H1 (cell line): Measurements from ENCODE around the gene ST8SIA2. TPM values are rescaled to one million over a fixed set of nuclear protein-coding genes. Genes with fewer than 3 reads are reported as not detected.
A peak's percentile ranks its signal among the peaks of the same experiment; 100 is the strongest.

Source experiments
- CTCF ChIA-PET: fragments of 300-600 bp; sonication (Branson Sonifier 250); formaldehyde crosslinking; loops from one replicate; lab custom pipeline; 2021; ENCODE audit not compliant: partially characterized antibody; lab: Charles Lee
- POLR2A ChIA-PET: fragments of 300-600 bp; sonication (Branson Sonifier 250); formaldehyde crosslinking; loops from one replicate; lab custom pipeline; 2021; ENCODE audit warnings: inconsistent platforms; ENCODE audit not compliant: partially characterized antibody; lab: Charles Lee
- DNase-seq, 2 experiments: peaks; one replicate each; pipeline versions ENCODE4 v3.0.0 to v3.0.0-alpha.2; 2010 to 2022; ENCODE audit warnings: low spot score in 2 of 2, low read depth in 1 of 2, mixed read lengths in 1 of 2
- FAIRE-seq: peaks from 2 replicates; lab custom pipeline; 2011; peaks lifted over from hg19 to GRCh38; lab: Jason Lieb, UNC
- H2AFZ ChIP-seq: 2 replicates; pipeline ENCODE4 v1.8.1; 2012; ENCODE audit warnings: low read length, inconsistent platforms
- H2AK5ac ChIP-seq: 2 replicates; pipeline ENCODE4 v1.6.1; 2013; ENCODE audit warnings: low read depth, low read length
- H2BK120ac ChIP-seq: replicated peaks from 2 replicates; pipeline ENCODE3; 2013; ENCODE audit warnings: low read depth, low read length, inconsistent platforms
- H2BK12ac ChIP-seq: 2 replicates; pipeline ENCODE4 v1.6.1; 2013; ENCODE audit warnings: low read depth, low read length
- H2BK15ac ChIP-seq: 2 replicates; pipeline ENCODE4 v1.6.1; 2013; ENCODE audit warnings: low read length
- H2BK20ac ChIP-seq: 2 replicates; pipeline ENCODE4 v1.6.1; 2013; ENCODE audit warnings: low read length
- H2BK5ac ChIP-seq: 2 replicates; pipeline ENCODE4 v1.6.1; 2013; ENCODE audit warnings: low read depth, low read length
- H3K14ac ChIP-seq: 2 replicates; pipeline ENCODE4 v1.6.1; 2013; ENCODE audit warnings: inconsistent platforms; ENCODE audit not compliant: insufficient read length
- H3K18ac ChIP-seq: 2 replicates; pipeline ENCODE4 v1.6.1; 2013; ENCODE audit warnings: low read length; ENCODE audit errors: extremely low read depth
- H3K23ac ChIP-seq: 2 replicates; pipeline ENCODE4 v1.6.1; 2013; ENCODE audit warnings: inconsistent platforms; ENCODE audit not compliant: insufficient read length
- H3K23me2 ChIP-seq: 2 replicates; pipeline ENCODE4 v1.6.1; 2013; ENCODE audit warnings: low read depth, low read length
- H3K27ac ChIP-seq: 2 replicates; pipeline ENCODE4 v1.6.1; 2011; ENCODE audit warnings: low read depth, low read length, inconsistent platforms
- H3K27me3 ChIP-seq, 4 experiments: replicated peaks in 1 of 4; 1 replicate in 1 of 4; 2 replicates in 3 of 4; pipeline versions ENCODE4 v1.6.1 to v1.8.1; 2011 to 2013; ENCODE audit warnings: low read length in 3 of 4, mild to moderate bottlenecking in 3 of 4, inconsistent platforms in 2 of 4, mixed read lengths in 2 of 4, moderate library complexity in 1 of 4; ENCODE audit not compliant: control insufficient read depth in 3 of 4, insufficient read depth in 3 of 4; ENCODE audit errors: extremely low read depth in 1 of 4
- H3K36me3 ChIP-seq, 4 experiments: 2 replicates each; pipeline versions ENCODE4 v1.6.1 to v1.8.1; 2011 to 2013; ENCODE audit warnings: mild to moderate bottlenecking in 4 of 4, low read length in 3 of 4, moderate library complexity in 2 of 4, control low read depth in 1 of 4, inconsistent platforms in 1 of 4; ENCODE audit not compliant: insufficient read depth in 4 of 4, control insufficient read depth in 2 of 4
- H3K4ac ChIP-seq: replicated peaks from 2 replicates; pipeline ENCODE3; 2013; ENCODE audit warnings: low read length, low read depth, mixed read lengths, inconsistent platforms; ENCODE audit not compliant: insufficient read length
- H3K4me1 ChIP-seq, 4 experiments: replicated peaks in 1 of 4; 1 replicate in 1 of 4; 2 replicates in 3 of 4; pipeline versions ENCODE4 v1.6.1 to v1.8.1; 2011 to 2013; ENCODE audit warnings: low read length in 3 of 4, inconsistent platforms in 2 of 4, mixed read lengths in 1 of 4; ENCODE audit not compliant: insufficient read depth in 4 of 4, control insufficient read depth in 3 of 4
- H3K4me2 ChIP-seq, 2 experiments: 2 replicates each; pipeline versions ENCODE4 v1.6.1 to v1.8.1; 2011 to 2013; ENCODE audit warnings: low read depth in 2 of 2, low read length in 2 of 2, control low read depth in 1 of 2, inconsistent platforms in 1 of 2, mild to moderate bottlenecking in 1 of 2; ENCODE audit not compliant: insufficient read depth in 1 of 2
- H3K4me3 ChIP-seq, 4 experiments: fragments of 200-600, 300-600 bp in 1 of 4; sonication (generic), shearing (Covaris generic), sonication (Bioruptor Twin) in 1 of 4; 2 replicates each; pipeline versions ENCODE4 v1.5.1 to v1.8.1; 2011 to 2016; ENCODE audit warnings: low read length in 4 of 4, low read depth in 3 of 4, control low read depth in 2 of 4, inconsistent platforms in 2 of 4, mild to moderate bottlenecking in 2 of 4, mixed read lengths in 1 of 4, moderate library complexity in 1 of 4; ENCODE audit not compliant: insufficient read depth in 2 of 4; ENCODE audit errors: extremely low read depth in 1 of 4
- H3K56ac ChIP-seq: replicated peaks from 2 replicates; pipeline ENCODE3; 2013; ENCODE audit warnings: low read depth, mild to moderate bottlenecking, mixed read lengths, low read length, inconsistent platforms; ENCODE audit not compliant: insufficient read length
- H3K79me1 ChIP-seq: 2 replicates; pipeline ENCODE4 v1.6.1; 2013; ENCODE audit warnings: low read depth, low read length, control low read depth
- H3K79me2 ChIP-seq, 2 experiments: 2 replicates each; pipeline versions ENCODE4 v1.6.1 to v1.8.1; 2012 to 2013; ENCODE audit warnings: low read length in 2 of 2, mild to moderate bottlenecking in 2 of 2, inconsistent platforms in 1 of 2; ENCODE audit not compliant: insufficient read depth in 2 of 2, control insufficient read depth in 1 of 2
- H3K9ac ChIP-seq, 4 experiments: replicated peaks in 1 of 4; 1 replicate in 1 of 4; 2 replicates in 3 of 4; pipeline versions ENCODE4 v1.6.1 to v1.8.1; 2011 to 2013; ENCODE audit warnings: low read depth in 3 of 4, low read length in 3 of 4, control low read depth in 2 of 4, mild to moderate bottlenecking in 2 of 4, moderate library complexity in 2 of 4, inconsistent platforms in 1 of 4; ENCODE audit errors: extremely low read depth in 1 of 4
- H3K9me3 ChIP-seq, 2 experiments: 2 replicates each; pipeline versions ENCODE4 v1.6.1 to v1.8.1; 2012 to 2013; ENCODE audit warnings: mild to moderate bottlenecking in 2 of 2, moderate library complexity in 2 of 2, control low read depth in 1 of 2, inconsistent platforms in 1 of 2, low read depth in 1 of 2, low read length in 1 of 2, mixed read lengths in 1 of 2; ENCODE audit not compliant: insufficient read depth in 2 of 2
- H4K20me1 ChIP-seq, 2 experiments: replicated peaks in 1 of 2; 2 replicates each; pipeline versions ENCODE3 to v1.8.1; 2011 to 2013; ENCODE audit warnings: inconsistent platforms in 2 of 2, low read length in 2 of 2, mild to moderate bottlenecking in 1 of 2; ENCODE audit not compliant: insufficient read depth in 2 of 2, control insufficient read depth in 1 of 2
- H4K5ac ChIP-seq: 2 replicates; pipeline ENCODE4 v1.6.1; 2013; ENCODE audit warnings: low read length, low read depth, mixed read lengths, inconsistent platforms; ENCODE audit not compliant: insufficient read length
- H4K8ac ChIP-seq: 2 replicates; pipeline ENCODE4 v1.8.0; 2013; ENCODE audit warnings: mild to moderate bottlenecking, moderate library complexity, low read length, inconsistent platforms; ENCODE audit not compliant: insufficient read depth; ENCODE audit errors: extremely low read depth
- H4K91ac ChIP-seq: replicated peaks from 2 replicates; pipeline ENCODE3; 2013; ENCODE audit warnings: low read length, mixed read lengths, inconsistent platforms; ENCODE audit not compliant: insufficient read length
- ASH2L ChIP-seq: fragments of 200-600, 300-600 bp; sonication (generic); IDR thresholded peaks from one replicate; pipeline ENCODE4 v1.7.1; 2017; ENCODE audit warnings: low read length
- BCL11A ChIP-seq, 2 experiments: IDR thresholded peaks; one replicate each; pipeline ENCODE4 v1.6.1; 2011; ENCODE audit warnings: low read depth in 2 of 2, low read length in 2 of 2, mild to moderate bottlenecking in 2 of 2
- JUN ChIP-seq: IDR thresholded peaks from 2 replicates; pipeline ENCODE4 v1.6.1; 2011; ENCODE audit warnings: low read depth, mild to moderate bottlenecking, improper control_type of control experiment, low read length
- TBP ChIP-seq: IDR thresholded peaks from 2 replicates; pipeline ENCODE4 v1.6.1; 2011; ENCODE audit warnings: low read depth, low read length, improper control_type of control experiment
- WGBS, 2 experiments: shearing (Covaris generic) in 1 of 2; methylation state at CpG; one replicate each; pipeline versions ENCODE4 v1.1.6 to v1.1.7; 2013 to 2015; ENCODE audit warnings: low lambda C conversion rate in 2 of 2, mixed read lengths in 2 of 2, inconsistent platforms in 1 of 2, low coverage in 1 of 2, missing lambda C conversion rate in 1 of 2; ENCODE audit not compliant: insufficient replicate concordance in 2 of 2, insufficient coverage in 1 of 2, insufficient read length in 1 of 2; ENCODE audit errors: extremely low coverage in 1 of 2, missing lambda C conversion rate in 1 of 2; 5-methylcytosine and 5-hydroxymethylcytosine counted together
- polyA plus RNA-seq, 7 experiments: library from polyadenylated mRNA; depleted of rRNA in 3 of 7; stranded (reverse) in 5 of 7; unstranded in 2 of 7; fragments of >200 nt in 5 of 7; fragments of 200-250 nt in 2 of 7; gene quantifications; 1 replicate in 5 of 7; 2 replicates in 1 of 7; 4 replicates in 1 of 7; pipeline versions ENCODE4 v1.2.1 to v1.2.3, GENCODE V29; 2011 to 2013; ENCODE audit warnings: missing spikeins in 2 of 7, mixed read lengths in 2 of 7
- total RNA-seq: library from RNA; stranded (reverse); fragmentation: NEBNext Ultra II Directional; extraction: Animal tissue kit (Norgen Biotek cat#: 25700); gene quantifications from 2 replicates; pipeline ENCODE4 v1.2.1, GENCODE V29; 2021

ST8SIA2 gene
- total and polyA plus RNA-seq, 2 of the 8 experiments (the other 6 are each of a cell fraction or from before 2014, with no cell fraction given), result 3.0 to 4.5 TPM

GRCh38 chr15:92510163-92510882, 116.6 kb downstream of the ST8SIA2 start:
- POLR2A ChIA-PET, result interaction anchor here (1.0 to 1.2 kb wide), 4 partner anchors 11 to 108 kb away, joined by 3 to 6 read pairs (median 3); no protein-coding TSS in a partner anchor
- no peak overlapping the region for H3K23ac ChIP-seq
- TF ChIP-seq TBP (0 out of 2 replicates have a peak, but pooled peaks have one; percentile 29), JUN (peak; percentile 99), BCL11A (IDR thresholded peaks at IDR 0.05; ENCODE audit: low read depth in 2 of 2, low read length in 2 of 2) (peak; percentile 8 to 25), ASH2L (peak; percentile 37)

More at GRCh38 chr15:92510163-92510882, 116.6 kb downstream of the ST8SIA2 start:
- Histone ChIP-seq H3K79me2 (no peaks in the 10 kb centered on the region), H2AFZ (no peak overlapping the region), H4K91ac (peak overlapping the region; percentile 95), H2AK5ac (peak overlapping the region; percentile 57), H3K4ac (no peak overlapping the region), H3K14ac (no peak overlapping the region), H2BK120ac (peak overlapping the region; percentile 81), H4K8ac (no peak overlapping the region), H3K18ac (peak overlapping the region; percentile 63), H3K56ac (no peak overlapping the region), H3K27me3 (peaks cover 0 to 2% (median 0%) of the 10 kb centered on the region in 4 experiments; a peak in 1 of 7 replicates), H3K27ac (peak overlapping the region; percentile 54), H3K9me3 (peaks cover 29 to 31% of the 10 kb centered on the region in 2 experiments), H3K36me3 (no peaks in the 10 kb centered on the region; a peak in 1 of 8 replicates), H3K79me1 (no peaks in the 10 kb centered on the region), H2BK15ac (no peak overlapping the region; the same call in 1 of the 2 replicates), H2BK5ac (peak overlapping the region; percentile 97), H4K5ac (peak overlapping the region; percentile 32), H4K20me1 (no peaks in the 10 kb centered on the region), H3K4me2 (peak overlapping the region; percentile 7 to 58; a peak in 3 of 4 replicates), H2BK12ac (peak overlapping the region; percentile 99), H2BK20ac (peak overlapping the region; percentile 99; the same call in 1 of the 2 replicates), H3K23me2 (no peaks in the 10 kb centered on the region), H3K4me1 (peaks cover 0 to 9% (median 4%) of the 10 kb centered on the region in 4 experiments; a peak in 3 of 7 replicates), H3K4me3 (peak overlapping the region in 1 of 4 experiments; percentile 6; a peak in 1 of 8 replicates), H3K9ac (no peak overlapping the region)
- CTCF ChIA-PET, result interaction anchor here (0.7 to 1.4 kb wide), 2 partner anchors 91 to 162 kb away, joined by 3 to 4 read pairs; no protein-coding TSS in a partner anchor
- WGBS, 2 experiments, result 50% methylated on average over 4 of the region's 4 CpGs; no CpG with 5 or more reads in 1 of the 2 experiments
- peak; percentile 98 for FAIRE-seq
- peak in 1 of 2 experiments; percentile 54 for DNase-seq
